ENCODE measurements around the gene KIAA1614. TPM values are rescaled to one million over a fixed set of nuclear protein-coding genes. Genes with fewer than 3 reads are reported as not detected.

KIAA1614 gene
- total and polyA plus RNA-seq, 4 donors = 2.1 to 6.4 (median 4.5) TPM

- ATAC-seq (ENCODE audit: insufficient read depth, low FRiP score) (no peak), DNase-seq (peak in 1 of 3 donors; percentile 47)
- no peak overlapping the region for H3K27ac ChIP-seq (ENCODE audit: low read depth in 1 of 2, low read length in 1 of 2)
- H3K9ac ChIP-seq (ENCODE audit: insufficient read depth in 1 of 2, low read length in 2 of 2) = no peak overlapping the region
- H3K27me3 ChIP-seq (ENCODE audit: control insufficient read depth in 3 of 3, insufficient read depth in 3 of 3, low read length in 2 of 3) = no peaks in the 10 kb centered on the region
- no peak overlapping the region for H3K4me3 ChIP-seq
- H3K4me1 ChIP-seq (ENCODE audit: control insufficient read depth in 5 of 5, insufficient read depth in 5 of 5, low read length in 5 of 5) = peaks cover 0 to 6% (median 0%) of the 10 kb centered on the region in 5 donors
- whole genome bisulfite sequencing, 2 donors = 85 to 88% methylated on average over 12 of the region's 12 CpGs
- no peaks in the 10 kb centered on the region for H3K9me3 ChIP-seq (ENCODE audit: control insufficient read depth in 4 of 4, insufficient read depth in 3 of 4, low read length in 3 of 4)
- TF ChIP-seq, protein P1, sequence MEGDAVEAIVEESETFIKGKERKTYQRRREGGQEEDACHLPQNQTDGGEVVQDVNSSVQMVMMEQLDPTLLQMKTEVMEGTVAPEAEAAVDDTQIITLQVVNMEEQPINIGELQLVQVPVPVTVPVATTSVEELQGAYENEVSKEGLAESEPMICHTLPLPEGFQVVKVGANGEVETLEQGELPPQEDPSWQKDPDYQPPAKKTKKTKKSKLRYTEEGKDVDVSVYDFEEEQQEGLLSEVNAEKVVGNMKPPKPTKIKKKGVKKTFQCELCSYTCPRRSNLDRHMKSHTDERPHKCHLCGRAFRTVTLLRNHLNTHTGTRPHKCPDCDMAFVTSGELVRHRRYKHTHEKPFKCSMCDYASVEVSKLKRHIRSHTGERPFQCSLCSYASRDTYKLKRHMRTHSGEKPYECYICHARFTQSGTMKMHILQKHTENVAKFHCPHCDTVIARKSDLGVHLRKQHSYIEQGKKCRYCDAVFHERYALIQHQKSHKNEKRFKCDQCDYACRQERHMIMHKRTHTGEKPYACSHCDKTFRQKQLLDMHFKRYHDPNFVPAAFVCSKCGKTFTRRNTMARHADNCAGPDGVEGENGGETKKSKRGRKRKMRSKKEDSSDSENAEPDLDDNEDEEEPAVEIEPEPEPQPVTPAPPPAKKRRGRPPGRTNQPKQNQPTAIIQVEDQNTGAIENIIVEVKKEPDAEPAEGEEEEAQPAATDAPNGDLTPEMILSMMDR (IDR thresholded peaks at IDR 0.05; ENCODE audit: control extremely low read depth, extremely low read depth) = no peak
- peaks cover 0 to 9% (median 7%) of the 10 kb centered on the region in 4 donors for H3K36me3 ChIP-seq (ENCODE audit: control insufficient read depth in 4 of 4, insufficient read depth in 4 of 4, low read length in 4 of 4)
Observed at GRCh38 chr1:180917306-180918065, 4.8 kb downstream of the KIAA1614 start.

DNA sequence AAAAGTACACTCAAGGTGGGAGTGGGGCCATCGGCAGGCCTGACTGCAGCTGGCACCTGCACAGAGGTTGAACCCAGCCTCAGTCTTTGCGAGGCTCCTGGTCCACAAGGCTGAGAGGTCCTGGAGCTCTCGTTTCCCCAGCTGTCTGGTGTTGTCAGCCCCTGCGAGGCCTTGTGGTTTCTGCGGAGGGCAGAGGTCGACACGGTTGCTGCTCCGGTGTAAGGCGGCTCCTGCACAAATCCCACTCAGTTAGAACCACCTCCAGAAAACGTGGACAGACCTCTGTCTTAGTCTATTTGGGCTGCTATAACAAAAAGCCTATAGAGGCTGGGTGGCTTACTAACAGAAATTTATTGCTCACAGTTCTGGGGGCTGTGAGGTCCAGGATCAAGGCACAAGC, 5.8 kb downstream of the KIAA1614 start:
- Histone ChIP-seq H3K36me3 (ENCODE audit: control insufficient read depth in 4 of 4, insufficient read depth in 4 of 4, low read length in 4 of 4) (peaks cover 0 to 9% (median 7%) of the 10 kb centered on the region in 4 donors), H3K9ac (ENCODE audit: insufficient read depth in 1 of 2, low read length in 2 of 2) (no peak overlapping the region), H3K9me3 (ENCODE audit: control insufficient read depth in 4 of 4, insufficient read depth in 3 of 4, low read length in 3 of 4) (no peaks in the 10 kb centered on the region), H3K27ac (ENCODE audit: low read depth in 1 of 2, low read length in 1 of 2) (no peak overlapping the region), H3K4me1 (ENCODE audit: control insufficient read depth in 5 of 5, insufficient read depth in 5 of 5, low read length in 5 of 5) (peaks cover 0 to 9% (median 0%) of the 10 kb centered on the region in 5 donors), H3K27me3 (ENCODE audit: control insufficient read depth in 3 of 3, insufficient read depth in 3 of 3, low read length in 2 of 3) (no peaks in the 10 kb centered on the region), H3K4me3 (no peak overlapping the region)
- DNase-seq (no peak), ATAC-seq (ENCODE audit: insufficient read depth, low FRiP score) (no peak)
- TF ChIP-seq, protein P1 (IDR thresholded peaks at IDR 0.05; ENCODE audit: control extremely low read depth, extremely low read depth) = no peak
- WGBS, 2 donors = 86% methylated on average over 10 of the region's 10 CpGs

DNA sequence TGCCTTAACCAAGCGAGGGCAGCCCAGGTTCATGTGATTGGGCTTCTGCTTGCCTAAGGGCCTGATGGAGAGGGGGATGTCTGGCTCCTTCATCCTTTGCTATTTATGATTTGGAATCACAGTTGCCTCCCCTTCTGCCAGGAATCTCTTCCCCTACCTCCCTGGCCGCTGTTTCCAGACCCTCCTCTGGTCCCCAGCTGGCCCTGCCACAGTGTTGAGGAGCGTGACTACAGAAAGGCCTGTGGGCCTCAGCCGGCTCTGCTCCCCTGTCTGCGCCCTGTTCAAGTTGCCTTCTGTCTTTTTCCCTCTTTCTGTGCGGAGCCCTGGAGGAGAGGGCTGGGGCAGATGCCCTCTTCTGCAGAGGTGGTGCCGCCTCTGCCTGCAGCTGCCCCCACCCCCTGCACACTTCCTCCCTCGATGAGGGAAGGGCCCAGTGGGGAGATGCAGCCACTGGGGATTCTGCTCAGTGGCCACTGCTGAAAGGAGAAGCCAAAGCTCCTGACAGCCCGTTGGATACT, 6.5 kb downstream of the KIAA1614 start:
- no peaks in the 10 kb centered on the region for H3K27me3 ChIP-seq (ENCODE audit: control insufficient read depth in 3 of 3, insufficient read depth in 3 of 3, low read length in 2 of 3)
- 78 to 83% methylated on average over 9 of the region's 9 CpGs for WGBS, 2 donors
- ATAC-seq (ENCODE audit: insufficient read depth, low FRiP score) = no peak
- no peak overlapping the region for H3K27ac ChIP-seq (ENCODE audit: low read depth in 1 of 2, low read length in 1 of 2)
- H3K9ac ChIP-seq (ENCODE audit: insufficient read depth in 1 of 2, low read length in 2 of 2) = no peak overlapping the region
- peaks cover 0 to 9% (median 7%) of the 10 kb centered on the region in 4 donors for H3K36me3 ChIP-seq (ENCODE audit: control insufficient read depth in 4 of 4, insufficient read depth in 4 of 4, low read length in 4 of 4)
- no peaks in the 10 kb centered on the region for H3K9me3 ChIP-seq (ENCODE audit: control insufficient read depth in 4 of 4, insufficient read depth in 3 of 4, low read length in 3 of 4)
- peaks cover 0 to 7% (median 0%) of the 10 kb centered on the region in 5 donors for H3K4me1 ChIP-seq (ENCODE audit: control insufficient read depth in 5 of 5, insufficient read depth in 5 of 5, low read length in 5 of 5)
- H3K4me3 ChIP-seq = no peak overlapping the region
- no peak for DNase-seq
- TF ChIP-seq, protein P1 (IDR thresholded peaks at IDR 0.05; ENCODE audit: control extremely low read depth, extremely low read depth) = no peak
